Endometrial microvascular endothelial cells (primary cell): ENCODE data around the gene DCHS2. TPM values are rescaled to one million over a fixed set of nuclear protein-coding genes. Genes with fewer than 3 reads are reported as not detected.

Experiments used
- in situ Hi-C: cut with HindIII; loops from 2 replicates; pipeline ENCODE4 v1.10.0; 2017; ENCODE audit warnings: low sequenced_read_pairs, low pct_unique_long_range_greater_than_20kb; ENCODE audit errors: inconsistent ontology term
- total RNA-seq: library from RNA; depleted of rRNA; stranded (reverse); fragments of >200 nt; gene quantifications from one replicate; pipeline ENCODE4 v1.2.3, GENCODE V29; 2015; ENCODE audit errors: inconsistent ontology term

DCHS2 gene
- total RNA-seq, 1 donor from 2014 or later, result not detected

DNA sequence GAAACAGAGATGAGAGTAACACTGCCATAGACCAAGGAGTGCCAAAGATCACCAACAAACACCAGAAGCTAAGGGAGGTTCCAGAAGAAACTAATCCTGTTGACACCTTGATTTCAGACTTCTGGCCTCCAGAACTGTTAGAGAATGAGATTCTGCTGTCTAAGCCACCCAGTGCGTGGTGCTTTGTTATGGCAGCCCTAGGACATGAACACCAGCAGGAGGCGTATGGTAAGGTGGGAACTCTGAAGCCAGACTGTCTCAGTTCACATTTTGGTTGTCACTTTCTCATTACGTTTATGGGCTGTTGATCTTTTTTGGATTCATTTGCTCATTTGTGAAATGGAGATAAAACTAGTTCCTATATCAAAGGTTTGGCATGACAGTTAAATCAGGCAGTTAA, 142.9 kb downstream of the DCHS2 start:
- in situ Hi-C loops, result no loop called here

DNA sequence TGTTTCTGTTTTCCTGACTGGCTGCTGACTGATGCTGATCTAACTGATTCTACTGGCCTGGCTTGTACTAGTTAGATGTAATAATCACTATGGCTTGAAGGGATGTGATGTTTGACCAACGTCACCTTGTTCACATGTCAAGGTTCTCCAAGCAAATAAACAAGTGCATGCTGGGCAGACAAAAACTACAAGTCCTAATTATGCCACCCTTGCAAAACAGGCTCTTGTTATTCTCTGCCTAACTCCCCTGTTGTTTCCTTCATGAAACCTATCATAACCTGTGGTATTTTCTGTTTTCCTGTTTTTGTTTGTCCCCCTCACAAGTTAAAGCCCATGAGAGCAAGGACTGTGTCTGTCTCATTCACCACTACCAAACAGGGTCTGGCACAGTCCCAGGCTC, 146.2 kb downstream of the DCHS2 start:
- in situ Hi-C loops, result no loop called here

DNA sequence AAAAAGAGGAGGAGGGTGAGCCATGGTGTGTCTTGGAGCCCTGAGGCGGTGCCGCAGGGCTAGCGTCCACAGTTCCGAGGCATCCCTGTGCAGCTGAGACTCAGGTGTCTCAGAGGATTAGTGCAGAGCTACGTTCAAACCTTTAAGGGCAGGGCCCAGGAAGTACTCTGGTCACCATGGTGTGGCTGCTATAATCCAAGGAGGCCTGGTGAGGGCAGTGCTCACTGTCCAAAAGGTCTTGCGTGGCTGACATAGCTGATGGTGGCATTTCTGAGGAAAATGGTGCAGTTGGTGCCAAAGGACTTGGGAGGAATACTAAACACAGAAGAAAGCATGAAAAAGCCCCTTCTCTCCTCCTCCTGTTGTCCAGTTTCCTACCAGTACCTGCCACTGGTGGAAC, 146.9 kb downstream of the DCHS2 start:
- in situ Hi-C loops, result no loop called here

DNA sequence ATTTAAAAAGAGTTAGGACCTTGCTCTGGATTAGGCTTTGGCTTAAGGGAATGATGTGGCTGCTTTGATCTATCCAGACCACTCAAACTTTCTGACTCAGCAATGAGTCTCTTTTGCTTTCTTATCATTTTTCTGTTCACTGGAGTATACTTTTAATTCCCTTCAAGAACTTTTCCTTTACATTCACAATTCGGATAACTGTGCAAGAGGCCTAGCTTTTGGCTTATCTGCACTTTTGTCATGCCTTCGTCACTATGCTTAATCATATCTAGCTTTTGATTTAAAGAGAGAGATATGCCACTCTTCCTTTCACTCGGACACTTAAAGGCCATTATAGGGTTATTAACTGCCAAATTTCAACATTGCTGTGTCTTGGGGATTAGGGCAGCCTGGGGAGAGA, 147.9 kb downstream of the DCHS2 start:
- in situ Hi-C loops, result no loop called here

DNA sequence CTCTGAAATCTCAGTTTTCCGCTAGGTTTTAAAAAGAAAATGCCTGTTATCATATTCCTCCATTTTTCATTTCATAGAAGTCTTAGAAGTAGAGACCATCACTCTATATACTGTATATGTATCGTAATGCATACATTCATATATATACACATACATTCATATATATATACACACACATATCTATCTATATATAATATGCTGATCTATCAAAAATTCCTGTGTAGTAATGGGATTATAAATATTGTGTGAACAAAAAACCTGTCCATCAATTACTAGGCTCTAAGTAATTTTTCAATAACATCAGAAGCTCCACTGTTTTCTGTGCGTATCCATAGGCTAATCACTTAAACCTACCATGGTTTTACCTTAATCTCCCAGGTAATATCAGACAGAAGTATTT, 150.2 kb downstream of the DCHS2 start:
- in situ Hi-C loops, result no loop called here

DNA sequence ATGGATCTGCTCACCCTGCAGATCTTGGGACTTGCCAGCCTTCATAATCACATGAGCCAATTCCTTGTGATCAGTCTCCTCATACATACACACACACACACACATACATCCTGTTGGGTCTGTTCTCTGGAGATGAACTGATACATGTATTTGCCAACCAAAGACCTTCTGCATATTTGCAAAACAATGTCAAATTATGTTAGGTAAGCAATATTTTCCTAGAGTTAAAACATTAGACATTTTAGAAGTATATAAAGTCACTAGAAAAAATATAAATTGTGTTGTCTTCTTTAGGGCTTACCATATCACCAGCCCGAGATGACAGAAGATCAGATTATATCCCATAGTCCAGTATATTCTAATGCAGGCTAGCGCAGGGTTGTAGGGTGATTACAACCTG, 156.0 kb downstream of the DCHS2 start:
- in situ Hi-C loops, result no loop called here

DNA sequence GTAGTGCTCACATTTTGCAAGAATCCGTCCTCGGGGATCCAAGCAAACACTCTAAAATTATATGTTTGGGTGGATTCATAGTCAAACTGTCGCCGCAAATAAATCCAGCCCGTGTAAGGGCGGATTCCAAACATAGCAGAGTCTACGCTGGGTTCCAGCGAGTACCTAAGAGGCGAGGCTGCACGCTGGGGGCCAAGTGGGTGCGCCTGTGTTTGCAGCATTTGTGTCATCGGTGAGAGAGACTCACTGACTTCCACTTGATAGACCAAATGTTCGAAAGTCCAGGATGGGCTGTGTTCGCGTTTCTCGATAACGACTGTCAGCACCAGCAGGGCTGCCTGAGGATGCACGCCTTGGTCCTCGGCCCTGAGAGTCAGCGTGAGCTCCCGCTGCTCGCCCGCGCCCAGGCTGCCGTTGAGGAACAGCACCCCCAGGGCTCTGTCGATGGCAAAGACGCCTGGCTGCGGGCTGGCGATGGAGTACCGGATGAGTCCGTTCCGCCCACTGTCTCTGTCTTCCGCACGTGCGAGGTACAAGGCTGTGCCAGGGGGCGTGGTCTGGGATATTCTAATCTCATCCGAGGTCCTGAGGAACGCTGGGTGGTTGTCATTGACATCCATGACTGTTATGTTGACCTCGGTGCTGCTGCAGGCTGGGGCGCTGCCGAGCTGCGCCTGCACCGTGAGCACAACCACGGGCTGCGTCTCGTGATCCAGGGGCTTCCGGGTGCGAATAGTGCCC, 158.7 kb downstream of the DCHS2 start:
- in situ Hi-C loops, result no loop called here

DNA sequence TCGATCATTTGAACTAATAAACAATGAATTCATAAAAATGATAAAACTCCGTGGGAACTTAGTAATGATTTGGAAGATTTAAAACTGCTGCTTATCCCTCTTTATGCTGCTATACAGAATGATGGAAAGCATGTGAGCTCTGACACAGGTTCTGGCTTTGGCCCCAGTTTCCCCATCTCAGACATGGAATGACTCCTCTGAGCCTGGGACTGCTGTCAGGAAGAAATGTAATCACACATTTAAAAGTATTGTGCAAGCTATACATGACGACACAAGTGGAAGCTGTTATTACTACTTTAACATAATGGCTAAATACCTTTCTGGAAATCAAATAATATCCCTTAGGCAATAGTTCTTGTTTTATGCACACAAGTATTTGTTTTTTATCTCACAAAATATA, 161.7 kb downstream of the DCHS2 start:
- in situ Hi-C loops, result no loop called here

DNA sequence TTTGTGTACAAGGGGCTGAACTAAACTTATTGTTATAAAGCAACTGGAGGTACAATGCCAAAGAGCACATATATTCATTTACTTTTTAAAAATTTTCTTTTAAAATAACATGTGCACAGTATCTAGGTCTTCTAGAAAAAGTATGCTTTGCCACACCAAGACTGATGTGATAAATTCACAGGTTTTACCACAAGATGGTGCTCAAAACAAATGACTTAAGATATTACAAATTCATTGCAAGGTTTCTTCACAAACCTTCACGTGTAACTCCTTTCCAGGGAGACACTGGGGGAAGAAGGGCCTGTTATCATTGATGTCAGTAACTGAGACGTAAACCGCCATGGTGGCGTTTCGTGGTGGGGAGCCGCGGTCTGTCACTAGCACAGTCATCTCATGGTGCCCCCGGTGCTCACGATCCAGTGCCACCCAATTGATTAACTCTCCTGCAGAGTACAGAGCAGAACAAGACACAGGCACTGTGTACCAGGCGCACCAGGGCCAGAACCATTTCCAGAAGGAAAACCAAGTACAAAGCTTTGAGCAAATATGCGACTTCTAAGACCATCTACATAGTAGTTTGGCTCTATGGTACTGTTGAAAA, 162.2 kb downstream of the DCHS2 start:
- in situ Hi-C loops, result no loop called here

DNA sequence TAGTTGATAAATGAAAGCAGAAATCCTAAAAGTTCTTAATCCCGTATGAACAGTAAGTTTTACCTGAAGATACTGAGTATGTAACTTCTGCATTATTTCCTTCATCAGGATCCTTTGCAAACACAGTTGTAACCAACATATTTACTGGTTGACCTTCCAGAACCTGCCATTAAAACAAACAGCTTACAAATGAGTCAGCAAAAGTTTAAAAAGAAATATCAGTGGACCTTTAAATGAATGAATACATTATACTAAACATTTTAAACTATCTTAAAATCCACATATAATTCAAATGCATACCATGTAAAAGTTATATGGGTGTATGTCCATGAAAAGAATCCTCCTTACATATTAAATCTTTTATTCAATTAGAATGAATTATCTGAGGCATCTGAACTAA, 163.6 kb downstream of the DCHS2 start:
- in situ Hi-C loops, result no loop called here

DNA sequence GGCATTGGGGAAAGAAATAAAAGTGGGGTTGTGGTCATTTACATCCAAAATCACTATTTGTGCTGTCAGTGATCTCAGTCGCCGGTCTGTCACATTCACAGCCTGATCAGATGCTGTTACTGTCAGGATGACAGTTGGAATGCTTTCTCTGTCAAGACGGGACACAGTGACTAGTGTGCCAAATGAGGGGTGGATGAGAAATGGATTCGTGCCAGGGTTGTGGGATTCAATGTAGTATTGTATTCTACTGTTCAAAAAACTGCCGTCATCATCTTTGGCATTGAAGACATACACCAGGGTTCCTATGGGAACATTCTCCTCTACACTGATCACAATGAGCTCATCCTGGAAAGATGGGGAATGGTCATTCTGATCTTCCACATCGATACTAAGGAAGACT, 171.1 kb downstream of the DCHS2 start:
- in situ Hi-C loops, result no loop called here

DNA sequence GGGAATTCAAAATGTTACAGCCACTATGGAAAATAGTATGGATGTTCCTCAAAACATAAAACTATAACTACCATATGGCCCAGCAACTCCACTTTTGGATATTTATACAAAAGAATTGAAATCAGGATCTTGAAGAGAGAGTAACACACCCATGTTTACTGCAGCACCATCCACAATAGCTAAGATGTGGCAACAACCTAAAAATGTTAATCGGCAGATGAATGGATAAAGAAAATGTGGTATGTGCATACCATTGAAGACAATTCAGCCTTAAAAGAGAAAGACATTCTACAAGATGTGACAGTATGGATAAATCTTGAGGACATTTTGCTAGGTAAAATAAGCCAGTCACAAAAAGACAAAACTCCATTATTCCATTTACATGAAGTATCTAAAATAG, 171.9 kb downstream of the DCHS2 start:
- in situ Hi-C loops, result no loop called here

DNA sequence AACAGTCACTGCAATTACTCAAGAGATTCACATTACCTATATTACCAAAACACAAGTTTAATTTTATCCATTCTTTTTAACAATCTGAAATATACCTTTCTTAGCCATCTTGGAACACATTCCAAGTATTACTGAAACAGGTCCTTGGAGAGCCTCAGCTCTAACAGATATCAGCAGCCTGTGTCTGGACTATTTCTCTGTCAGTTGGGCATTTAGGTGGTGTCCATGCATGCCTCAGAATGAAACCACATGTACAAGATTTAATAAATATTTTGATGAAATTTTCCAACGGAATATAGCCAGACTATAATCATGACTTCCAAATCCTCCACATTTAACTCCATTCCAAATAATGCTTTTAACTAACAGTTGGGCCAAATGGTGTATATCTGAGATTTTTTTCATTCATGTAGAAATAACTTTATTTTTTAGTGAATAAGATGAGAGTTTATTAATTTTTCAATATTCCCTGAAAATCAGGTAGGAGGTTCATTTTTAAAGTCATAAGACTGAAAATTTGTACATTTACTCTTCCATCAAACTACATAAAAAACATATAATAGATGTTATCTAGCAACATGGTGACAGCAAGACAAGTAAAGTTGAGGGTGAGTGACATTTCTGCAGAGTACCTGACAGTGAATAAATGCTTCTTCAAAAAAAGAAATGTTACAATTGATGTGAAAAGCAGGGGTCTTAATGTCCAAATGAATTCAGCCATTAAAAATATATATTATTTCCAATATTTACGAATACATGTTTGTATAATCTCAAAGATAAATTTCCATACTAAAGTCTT, 174.2 kb downstream of the DCHS2 start:
- in situ Hi-C loops, result no loop called here

DNA sequence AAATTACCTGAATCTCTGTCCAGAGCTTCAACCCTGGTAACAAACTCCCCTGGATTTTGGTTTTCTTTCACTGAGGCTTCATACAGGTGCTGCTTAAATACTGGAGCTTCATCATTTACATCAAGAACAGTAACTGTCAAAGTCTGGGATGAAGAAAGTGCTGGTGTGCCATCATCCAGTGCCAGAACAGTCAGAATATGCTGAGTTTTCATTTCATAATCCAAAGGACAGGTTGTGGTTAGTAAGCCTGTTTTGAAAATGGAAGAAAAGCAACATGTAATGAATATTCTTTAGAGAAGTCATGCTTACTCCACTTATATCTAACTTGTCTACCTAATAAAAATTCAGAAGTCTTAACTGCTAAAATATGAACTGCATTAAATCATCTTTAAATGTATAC, 175.9 kb downstream of the DCHS2 start:
- in situ Hi-C loops, result no loop called here

DNA sequence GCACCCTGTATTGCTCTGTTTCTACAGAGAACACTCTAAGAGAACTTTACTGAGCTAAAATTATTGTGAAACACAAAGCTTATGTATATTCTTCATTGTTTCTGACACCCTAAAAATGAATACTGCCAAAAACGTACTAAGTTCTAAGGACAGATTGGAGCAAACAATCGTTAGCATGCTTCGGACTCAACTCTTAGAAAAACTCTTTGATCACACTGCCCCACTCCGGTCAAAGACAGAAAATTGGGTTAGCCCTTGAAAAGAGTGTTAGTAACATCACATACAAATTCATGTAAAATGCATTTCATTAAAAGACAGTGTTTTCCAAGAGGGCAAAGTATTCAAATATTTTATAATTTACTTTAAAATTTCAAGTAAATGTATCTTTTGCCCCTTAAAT, 177.4 kb downstream of the DCHS2 start:
- in situ Hi-C loops, result no loop called here

DNA sequence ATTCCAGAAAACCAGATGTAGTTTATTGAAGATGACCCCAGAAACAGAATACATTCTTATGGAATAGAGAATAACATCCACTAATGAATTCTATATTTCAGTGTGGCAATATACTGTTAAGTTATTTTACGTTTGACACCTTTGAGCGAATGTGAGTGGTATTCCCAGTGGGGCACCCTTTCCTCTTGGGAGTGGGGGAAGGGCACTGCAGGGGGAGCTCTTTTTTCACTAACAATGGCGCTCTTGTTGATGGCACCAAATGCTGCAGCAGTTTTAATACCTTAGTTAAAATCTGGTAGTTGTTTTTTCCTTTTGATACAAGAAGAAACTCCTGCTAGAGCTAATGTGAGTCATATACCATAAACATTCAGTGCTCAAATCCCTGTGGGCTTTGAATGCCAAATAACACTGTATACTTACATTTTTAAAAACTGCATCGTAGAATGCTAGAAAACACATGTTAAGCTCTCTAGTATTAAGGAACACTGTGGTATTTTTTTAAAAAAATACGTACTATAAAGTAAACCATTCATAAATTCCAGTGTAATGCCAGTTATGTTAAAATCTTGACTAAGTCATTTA, 178.5 kb downstream of the DCHS2 start:
- in situ Hi-C loops, result no loop called here

DNA sequence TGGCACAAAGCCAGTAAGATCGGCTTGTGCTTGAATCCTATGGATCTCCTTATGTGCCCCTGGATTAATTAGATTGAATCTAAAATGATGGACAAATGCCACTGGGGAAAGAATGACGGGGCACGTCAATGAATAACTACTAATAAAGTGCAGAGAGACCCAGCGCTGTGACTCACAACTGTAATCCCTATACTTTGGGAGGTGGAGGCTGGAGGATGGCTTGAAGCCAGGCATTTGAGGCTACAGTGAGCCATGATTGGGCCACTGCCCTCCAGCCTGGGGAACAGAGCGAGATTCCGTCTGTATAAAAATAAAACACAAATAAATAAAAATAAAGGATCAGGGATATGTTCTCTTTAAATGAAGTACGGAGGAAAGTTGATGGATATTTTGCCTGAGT, 179.4 kb downstream of the DCHS2 start:
- in situ Hi-C loops, result no loop called here

DNA sequence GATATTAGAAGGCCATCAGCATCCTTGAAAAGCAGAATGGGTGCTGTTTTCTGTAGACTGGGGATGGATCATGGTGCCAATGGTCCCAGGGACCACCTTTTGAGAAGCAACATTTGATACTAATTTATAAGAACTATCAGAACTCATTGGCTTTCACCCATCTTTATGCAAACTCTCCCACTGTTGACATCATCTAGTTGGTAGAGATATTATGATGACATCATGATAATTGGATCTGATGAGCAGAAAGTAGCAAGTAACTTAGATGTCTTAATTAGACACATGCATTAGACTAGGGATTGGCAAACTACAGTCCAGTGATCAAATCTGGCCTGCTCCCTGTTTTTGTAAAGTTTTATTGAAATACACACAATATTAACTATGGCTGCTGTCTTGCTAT, 181.0 kb downstream of the DCHS2 start:
- in situ Hi-C loops, result no loop called here

DNA sequence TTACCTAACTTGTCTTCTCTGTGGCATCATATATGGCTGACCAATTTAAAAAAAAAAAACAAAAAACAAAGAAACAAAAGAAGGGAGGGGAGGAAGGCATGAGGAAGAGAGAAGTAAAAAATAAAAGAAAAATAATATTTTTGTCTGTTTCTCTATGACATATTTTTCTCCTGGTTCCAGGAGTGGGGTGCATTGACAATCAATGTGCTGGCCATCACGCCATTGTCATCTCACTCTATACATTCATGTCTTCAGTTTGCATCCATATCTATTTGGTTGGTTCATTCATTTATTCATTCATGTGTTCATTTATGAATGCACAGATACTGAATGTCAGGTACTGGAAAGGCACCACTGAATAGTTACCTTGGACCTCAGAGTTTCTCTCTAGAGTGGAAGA, 183.4 kb downstream of the DCHS2 start:
- in situ Hi-C loops, result no loop called here

DNA sequence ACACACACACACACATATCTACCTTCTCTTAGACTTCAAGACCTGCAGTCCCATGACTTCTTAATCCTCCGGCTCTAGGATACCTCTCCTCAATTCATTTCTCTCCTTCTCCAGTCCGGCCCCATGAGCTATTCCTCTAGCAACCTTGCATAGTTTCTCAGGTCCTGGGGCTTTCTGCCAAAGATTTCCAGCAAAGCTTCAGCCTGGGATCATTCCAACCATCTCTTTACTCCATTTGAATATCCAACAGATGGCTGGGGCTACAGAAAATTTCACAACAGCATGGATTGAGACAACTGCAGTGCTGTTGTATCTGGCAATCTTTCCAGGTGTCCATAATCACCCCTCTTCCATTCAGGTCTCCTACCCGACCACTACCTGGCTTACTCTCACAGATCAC, 184.1 kb downstream of the DCHS2 start:
- in situ Hi-C loops, result no loop called here
